Measurements from ENCODE around the gene KCNQ1.

The KCNQ1 gene

GRCh38 chr11:2515401-2516275, 70.8 kb downstream of the KCNQ1 start:
- peak in 1 of 2 experiments; percentile 0 for DNase-seq

GRCh38 chr11:2516276-2517015, 71.6 kb downstream of the KCNQ1 start:
- peak in 1 of 2 experiments; percentile 0 for DNase-seq

- peak in 1 of 2 experiments; percentile 0 for DNase-seq
These were observed 72.2 kb downstream of the KCNQ1 start for GRCh38 chr11:2517016-2517385.

GRCh38 chr11:2517386-2518064, 72.7 kb downstream of the KCNQ1 start:
- peak in 1 of 2 experiments; percentile 0 for DNase-seq

GRCh38 chr11:2518111-2518982, 73.5 kb downstream of the KCNQ1 start:
- no peak for DNase-seq

GRCh38 chr11:2518983-2519340, 74.2 kb downstream of the KCNQ1 start:
- peak in 1 of 2 experiments; percentile 0 for DNase-seq

GRCh38 chr11:2519517-2519861, 74.7 kb downstream of the KCNQ1 start:
- DNase-seq = no peak

- peak in 1 of 2 experiments; percentile 0 for DNase-seq
These were observed 75.3 kb downstream of the KCNQ1 start for GRCh38 chr11:2519862-2520735.

- DNase-seq = no peak
These were observed 75.9 kb downstream of the KCNQ1 start for GRCh38 chr11:2520736-2521035.

- DNase-seq = peak in 1 of 2 experiments; percentile 0
These were observed 76.4 kb downstream of the KCNQ1 start for GRCh38 chr11:2521081-2521732.

- peak in 1 of 2 experiments; percentile 0 for DNase-seq
These were observed 77.2 kb downstream of the KCNQ1 start for GRCh38 chr11:2521733-2522630.

GRCh38 chr11:2522631-2523255, 77.9 kb downstream of the KCNQ1 start:
- peak in 1 of 2 experiments; percentile 0 for DNase-seq

GRCh38 chr11:2523821-2524391, 79.1 kb downstream of the KCNQ1 start:
- peak in 1 of 2 experiments; percentile 0 for DNase-seq

- DNase-seq = peak in 1 of 2 experiments; percentile 0
These were observed 79.8 kb downstream of the KCNQ1 start for GRCh38 chr11:2524446-2525165.

- no peak for DNase-seq
These were observed 80.5 kb downstream of the KCNQ1 start for GRCh38 chr11:2525166-2525861.

GRCh38 chr11:2525941-2526807, 81.4 kb downstream of the KCNQ1 start:
- DNase-seq = no peak

Measured in stimulated activated CD4-positive, alpha-beta T cell treated with anti-CD3 and anti-CD28 coated beads, Interleukin-4, amount 100 ng/mL, for 4 hours (primary cell).